NT2/D1 (cell line): ENCODE measurements around the gene LHFPL6.

Source experiments
- YY1 ChIP-seq: IDR thresholded peaks from 2 replicates; pipeline ENCODE4 v1.6.1; 2011; ENCODE audit not compliant: insufficient read length, insufficient read depth
- ZNF274 ChIP-seq: IDR thresholded peaks from 2 replicates; pipeline ENCODE4 v1.6.1; 2011; ENCODE audit warnings: mild to moderate bottlenecking, low read depth, low read length

GRCh38 chr13:39557285-39557955 is 45.6 kb downstream of the LHFPL6 start:
- TF ChIP-seq YY1 (no peak), ZNF274 (no peak)
